ENCODE measurements around the gene BCL2. TPM values are rescaled to one million over a fixed set of nuclear protein-coding genes. Genes with fewer than 3 reads are reported as not detected.

The BCL2 gene
- total RNA-seq, 1 experiment from 2014 or later, result 1.3 TPM

DNA sequence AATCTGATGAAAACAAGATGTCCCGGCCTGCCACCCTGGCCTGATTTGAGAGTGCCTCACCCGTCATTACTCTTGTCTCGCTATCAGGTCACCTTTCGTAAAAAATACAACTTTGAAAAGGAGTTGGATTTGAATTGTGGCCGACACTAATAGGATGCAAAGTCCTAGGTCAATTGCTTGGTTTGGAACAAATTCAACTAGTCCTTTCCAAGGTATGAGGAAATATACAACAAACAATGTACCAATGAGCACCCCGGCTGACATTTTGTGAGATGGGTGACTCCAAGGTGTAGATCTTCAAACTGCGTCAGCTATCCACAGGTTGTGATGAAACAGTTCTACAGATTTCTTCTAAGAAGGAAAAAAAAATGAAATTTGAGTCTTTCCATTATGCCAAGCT, 77.8 kb downstream of the BCL2 start:
- Histone ChIP-seq H2AFZ (ENCODE audit: low read length) (no peak overlapping the region), H3K23me2 (ENCODE audit: insufficient read length, low read depth, low read length, poor library complexity, severe bottlenecking) (no peaks in the 10 kb centered on the region), H4K20me1 (ENCODE audit: control insufficient read depth, insufficient read depth, insufficient read length) (no peaks in the 10 kb centered on the region), H3K79me1 (ENCODE audit: insufficient read depth, low read depth, low read length, poor library complexity, severe bottlenecking) (no peaks in the 10 kb centered on the region), H3K14ac (ENCODE audit: insufficient read depth, low read length) (no peak overlapping the region), H2BK120ac (ENCODE audit: low read depth, low read length, poor library complexity, severe bottlenecking) (no peak overlapping the region), H3K4ac (ENCODE audit: low read depth, low read length) (no peak overlapping the region), H3K27ac (ENCODE audit: insufficient read length, low read depth, low read length) (no peak overlapping the region), H3K56ac (ENCODE audit: insufficient read length, low read depth, low read length) (no peak overlapping the region), H2BK15ac (ENCODE audit: low read depth, low read length) (no peak overlapping the region), H3K9me3 (ENCODE audit: control insufficient read depth, low read depth, low read length) (no peaks in the 10 kb centered on the region), H2BK20ac (ENCODE audit: low read depth, low read length, poor library complexity, severe bottlenecking) (no peak overlapping the region), H3K27me3 (ENCODE audit: insufficient read depth, low read length) (no peaks in the 10 kb centered on the region), H4K8ac (replicated peaks; ENCODE audit: insufficient read length, low read depth, low read length) (no peak overlapping the region), H2BK5ac (ENCODE audit: insufficient read length, low read length) (no peak overlapping the region), H3K9ac (ENCODE audit: extremely low read depth, insufficient read length, low read length) (no peak overlapping the region), H3K4me1 (ENCODE audit: insufficient read depth, low read length) (no peaks in the 10 kb centered on the region; the same call in 1 of the 2 replicates), H2BK12ac (ENCODE audit: insufficient read length, low read depth, low read length) (no peak overlapping the region), H3K4me2 (ENCODE audit: insufficient read depth, insufficient read length, low read length) (no peak overlapping the region), H3K18ac (ENCODE audit: insufficient read length, low read depth, low read length) (no peak overlapping the region), H4K5ac (ENCODE audit: insufficient read length, low read depth, low read length) (no peak overlapping the region), H3K79me2 (ENCODE audit: insufficient read depth, low read length) (no peaks in the 10 kb centered on the region), H4K91ac (ENCODE audit: insufficient read length, low read depth, low read length) (no peak overlapping the region), H2AK5ac (ENCODE audit: insufficient read length, low read length) (no peak overlapping the region), H3T11ph (ENCODE audit: low read length) (no peak overlapping the region), H3K23ac (ENCODE audit: insufficient read length, low read depth, low read length) (no peak overlapping the region)
- TF ChIP-seq CTCF (conservative IDR thresholded peaks at IDR 0.05), result no peak
- H3K27me3 Mint-ChIP-seq (ENCODE audit: low read depth), result no peaks in the 10 kb centered on the region
- H3K4me3 Mint-ChIP-seq, result no peak overlapping the region
- no peaks in the 10 kb centered on the region for H3K36me3 Mint-ChIP-seq (ENCODE audit: insufficient read depth in 1 of 3, low read depth in 3 of 3)
- H3K9me3 Mint-ChIP-seq, result no peaks in the 10 kb centered on the region
- WGBS (ENCODE audit: extremely low coverage, insufficient read length, low lambda C conversion rate), result no CpG with 5 or more reads among the region's 7 CpGs
- H3K27ac Mint-ChIP-seq, result no peak overlapping the region
- no peak for DNase-seq
- peaks cover 22 to 26% of the 10 kb centered on the region in 2 experiments for H3K4me1 Mint-ChIP-seq

All from H9 (cell line).